GM12878 (cell line): Measurements from ENCODE around the gene PPP1R37. TPM values are rescaled to one million over a fixed set of nuclear protein-coding genes. Genes with fewer than 3 reads are reported as not detected.

ENCODE experiments used
- BHLHE40 ChIP-seq, 2 experiments: fragments of 450-650 bp in 1 of 2; IDR thresholded peaks; 2 replicates each; pipeline ENCODE4 v1.6.1; 2011 to 2017; ENCODE audit warnings: low read depth in 2 of 2, borderline replicate concordance in 1 of 2, improper control_type of control experiment in 1 of 2, low read length in 1 of 2, mild to moderate bottlenecking in 1 of 2
- BMI1 ChIP-seq: fragments of 450-650 bp; IDR thresholded peaks from 2 replicates; pipeline ENCODE4 v1.6.1; 2016; ENCODE audit warnings: mild to moderate bottlenecking, moderate library complexity, borderline replicate concordance
- CBFB ChIP-seq: IDR thresholded peaks from 2 replicates; pipeline ENCODE4 v1.6.1; 2016; ENCODE audit warnings: antibody characterized with exemption, low read depth
- CBX3 ChIP-seq: fragments of 200-600 bp; sonication (generic); IDR thresholded peaks from 2 replicates; pipeline ENCODE4 v1.6.1; 2016; ENCODE audit warnings: low read depth, borderline replicate concordance
- ETV6 ChIP-seq, 2 experiments: fragments of 450-650 bp in 1 of 2; IDR thresholded peaks in 1 of 2; conservative IDR thresholded peaks in 1 of 2; 2 replicates each; pipeline ENCODE4 v1.6.1; 2014; ENCODE audit warnings: antibody characterized with exemption in 1 of 2, borderline replicate concordance in 1 of 2, low read depth in 1 of 2, mild to moderate bottlenecking in 1 of 2, moderate library complexity in 1 of 2
- HCFC1 ChIP-seq: fragments of 150-350 bp; IDR thresholded peaks from 2 replicates; pipeline ENCODE4 v1.6.1; 2014; ENCODE audit warnings: low read length
- IKZF1 ChIP-seq: fragments of 450-650 bp; conservative IDR thresholded peaks from 2 replicates; pipeline ENCODE4 v1.6.1; 2017; ENCODE audit warnings: antibody characterized with exemption, mild to moderate bottlenecking
- MTA3 ChIP-seq: IDR thresholded peaks from 2 replicates; pipeline ENCODE4 v1.6.1; 2012; ENCODE audit warnings: low read length, inconsistent platforms, borderline replicate concordance
- NFXL1 ChIP-seq: fragments of 450-650 bp; IDR thresholded peaks from 2 replicates; pipeline ENCODE4 v1.6.1; 2017; ENCODE audit warnings: antibody characterized with exemption, mild to moderate bottlenecking, borderline replicate concordance
- NR2F1 ChIP-seq: fragments of 450-650 bp; conservative IDR thresholded peaks from 2 replicates; pipeline ENCODE4 v1.6.1; 2017; ENCODE audit warnings: mild to moderate bottlenecking
- PAX5 ChIP-seq: IDR thresholded peaks from 2 replicates; pipeline ENCODE4 v1.6.1; 2011; ENCODE audit warnings: low read depth, low read length, borderline replicate concordance
- PML ChIP-seq: IDR thresholded peaks from 2 replicates; pipeline ENCODE4 v1.6.1; 2012; ENCODE audit warnings: low read length, inconsistent platforms
- RFX5 ChIP-seq: IDR thresholded peaks from 2 replicates; pipeline ENCODE4 v1.6.1; 2011; ENCODE audit warnings: low read depth, low read length, improper control_type of control experiment
- SREBF2 ChIP-seq: IDR thresholded peaks from 2 replicates; pipeline ENCODE4 v1.6.1; 2012; ENCODE audit warnings: mild to moderate bottlenecking, low read length
- TCF12 ChIP-seq: IDR thresholded peaks from 2 replicates; pipeline ENCODE4 v1.6.1; 2011; ENCODE audit warnings: low read depth, mild to moderate bottlenecking, low read length
- ZNF24 ChIP-seq: fragments of 450-650 bp; IDR thresholded peaks from 2 replicates; pipeline ENCODE4 v1.6.1; 2017; ENCODE audit warnings: antibody characterized with exemption, mild to moderate bottlenecking
- polyA plus RNA-seq, 11 experiments: library from polyadenylated mRNA; depleted of rRNA in 4 of 11; unstranded in 6 of 11; stranded (reverse) in 5 of 11; fragments of >200 nt; fragmentation: Nextera tagmentation in 4 of 11; fragmentation: Illumina TruSeq in 1 of 11; extraction: Ambion mirVana in 4 of 11; extraction: Trizol in 1 of 11; gene quantifications; 1 replicate in 1 of 11; 2 replicates in 10 of 11; pipeline versions ENCODE4 v1.2.1 to v1.2.3, GENCODE V29; 2011 to 2016; ENCODE audit warnings: inconsistent platforms in 2 of 11, missing spikeins in 2 of 11, low read depth in 1 of 11
- total RNA-seq, 4 experiments: library from RNA; depleted of rRNA in 3 of 4; stranded (reverse); fragments of >200 nt in 3 of 4; fragmentation: Illumina TruSeq in 1 of 4; extraction: Trizol in 1 of 4; gene quantifications; 2 replicates each; pipeline versions ENCODE4 v1.2.1 to v1.2.3, GENCODE V29; 2013 to 2021
- TF ChIP-seq, protein P1 (sequence below): fragments of 450-650 bp; IDR thresholded peaks from 2 replicates; pipeline ENCODE4 v1.6.1; 2017; ENCODE audit warnings: antibody characterized with exemption, mild to moderate bottlenecking, moderate library complexity
- TF ChIP-seq, protein P2 (sequence below): IDR thresholded peaks from 2 replicates; pipeline ENCODE4 v1.6.1; 2011; ENCODE audit warnings: low read depth, mild to moderate bottlenecking, low read length, moderate library complexity, borderline replicate concordance; ENCODE audit errors: extremely low read depth
- TF ChIP-seq, protein P3 (sequence below): fragments of 450-650 bp; IDR thresholded peaks from 2 replicates; pipeline ENCODE4 v1.6.1; 2017; ENCODE audit warnings: low read depth, mild to moderate bottlenecking, moderate library complexity
- TF ChIP-seq, protein P4 (sequence below): fragments of 450-650 bp; IDR thresholded peaks from 2 replicates; pipeline ENCODE4 v1.6.1; 2016; ENCODE audit warnings: mild to moderate bottlenecking, moderate library complexity, borderline replicate concordance
- TF ChIP-seq, protein P5 (sequence below): IDR thresholded peaks from 2 replicates; pipeline ENCODE4 v1.6.1; 2012; ENCODE audit warnings: low read length, inconsistent platforms

PPP1R37 gene
- total and polyA plus RNA-seq, 10 of the 15 experiments (the other 5 are each of a cell fraction or from before 2014, with no cell fraction given) = 0.09 to 21.3 (median 5.1) TPM; not detected in 1

DNA sequence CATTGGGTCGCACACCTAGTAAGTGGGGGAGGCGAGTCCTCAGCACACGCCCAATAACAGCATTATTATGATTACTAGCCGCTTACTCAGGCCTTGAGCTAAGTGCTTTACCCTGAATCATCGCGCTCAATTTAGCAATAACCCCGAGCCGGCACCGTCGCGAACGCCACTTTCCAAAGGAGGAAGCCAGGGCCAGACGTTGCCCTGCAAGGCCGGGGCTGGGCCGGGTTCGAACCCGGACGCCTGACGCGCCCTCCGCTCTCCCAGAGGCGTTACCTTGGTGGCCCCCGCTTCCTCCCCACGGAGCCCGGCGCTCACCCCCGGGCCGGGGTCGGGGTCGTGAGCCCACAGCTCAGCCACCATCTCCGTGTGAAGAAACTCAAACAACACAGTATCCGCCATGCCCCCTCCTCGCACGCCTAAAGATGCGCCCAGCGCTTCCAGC lies 84.9 kb downstream of the PPP1R37 start, which contains the start of gene TRAPPC6A (continued):
- TF ChIP-seq, protein P1, sequence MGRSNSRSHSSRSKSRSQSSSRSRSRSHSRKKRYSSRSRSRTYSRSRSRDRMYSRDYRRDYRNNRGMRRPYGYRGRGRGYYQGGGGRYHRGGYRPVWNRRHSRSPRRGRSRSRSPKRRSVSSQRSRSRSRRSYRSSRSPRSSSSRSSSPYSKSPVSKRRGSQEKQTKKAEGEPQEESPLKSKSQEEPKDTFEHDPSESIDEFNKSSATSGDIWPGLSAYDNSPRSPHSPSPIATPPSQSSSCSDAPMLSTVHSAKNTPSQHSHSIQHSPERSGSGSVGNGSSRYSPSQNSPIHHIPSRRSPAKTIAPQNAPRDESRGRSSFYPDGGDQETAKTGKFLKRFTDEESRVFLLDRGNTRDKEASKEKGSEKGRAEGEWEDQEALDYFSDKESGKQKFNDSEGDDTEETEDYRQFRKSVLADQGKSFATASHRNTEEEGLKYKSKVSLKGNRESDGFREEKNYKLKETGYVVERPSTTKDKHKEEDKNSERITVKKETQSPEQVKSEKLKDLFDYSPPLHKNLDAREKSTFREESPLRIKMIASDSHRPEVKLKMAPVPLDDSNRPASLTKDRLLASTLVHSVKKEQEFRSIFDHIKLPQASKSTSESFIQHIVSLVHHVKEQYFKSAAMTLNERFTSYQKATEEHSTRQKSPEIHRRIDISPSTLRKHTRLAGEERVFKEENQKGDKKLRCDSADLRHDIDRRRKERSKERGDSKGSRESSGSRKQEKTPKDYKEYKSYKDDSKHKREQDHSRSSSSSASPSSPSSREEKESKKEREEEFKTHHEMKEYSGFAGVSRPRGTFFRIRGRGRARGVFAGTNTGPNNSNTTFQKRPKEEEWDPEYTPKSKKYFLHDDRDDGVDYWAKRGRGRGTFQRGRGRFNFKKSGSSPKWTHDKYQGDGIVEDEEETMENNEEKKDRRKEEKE = no peak
- TF ChIP-seq, protein P2, sequence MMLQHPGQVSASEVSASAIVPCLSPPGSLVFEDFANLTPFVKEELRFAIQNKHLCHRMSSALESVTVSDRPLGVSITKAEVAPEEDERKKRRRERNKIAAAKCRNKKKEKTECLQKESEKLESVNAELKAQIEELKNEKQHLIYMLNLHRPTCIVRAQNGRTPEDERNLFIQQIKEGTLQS = no peak
- TF ChIP-seq ETV6 (conservative IDR thresholded peaks at IDR 0.05 in 1 of 2, IDR thresholded peaks at IDR 0.05 in 1 of 2; ENCODE audit: borderline replicate concordance in 1 of 2, low read depth in 1 of 2) (no peak), IKZF1 (no peak; the same call in 1 of the 2 replicates), RFX5 (no peak), BMI1 (no peak), BHLHE40 (IDR thresholded peaks at IDR 0.05; ENCODE audit: borderline replicate concordance in 1 of 2, low read depth in 2 of 2, low read length in 1 of 2) (no peak), PML (no peak), TCF12 (no peak), HCFC1 (no peak), NR2F1 (0 out of 2 replicates have a peak, but pooled peaks have one; percentile 48), CBX3 (no peak), CBFB (no peak), PAX5 (no peak), ZNF24 (no peak), NFXL1 (no peak), MTA3 (no peak), SREBF2 (no peak)
- TF ChIP-seq, protein P3, sequence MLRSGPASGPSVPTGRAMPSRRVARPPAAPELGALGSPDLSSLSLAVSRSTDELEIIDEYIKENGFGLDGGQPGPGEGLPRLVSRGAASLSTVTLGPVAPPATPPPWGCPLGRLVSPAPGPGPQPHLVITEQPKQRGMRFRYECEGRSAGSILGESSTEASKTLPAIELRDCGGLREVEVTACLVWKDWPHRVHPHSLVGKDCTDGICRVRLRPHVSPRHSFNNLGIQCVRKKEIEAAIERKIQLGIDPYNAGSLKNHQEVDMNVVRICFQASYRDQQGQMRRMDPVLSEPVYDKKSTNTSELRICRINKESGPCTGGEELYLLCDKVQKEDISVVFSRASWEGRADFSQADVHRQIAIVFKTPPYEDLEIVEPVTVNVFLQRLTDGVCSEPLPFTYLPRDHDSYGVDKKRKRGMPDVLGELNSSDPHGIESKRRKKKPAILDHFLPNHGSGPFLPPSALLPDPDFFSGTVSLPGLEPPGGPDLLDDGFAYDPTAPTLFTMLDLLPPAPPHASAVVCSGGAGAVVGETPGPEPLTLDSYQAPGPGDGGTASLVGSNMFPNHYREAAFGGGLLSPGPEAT = peak; percentile 22; the same call in 1 of the 2 replicates
- TF ChIP-seq, protein P4, sequence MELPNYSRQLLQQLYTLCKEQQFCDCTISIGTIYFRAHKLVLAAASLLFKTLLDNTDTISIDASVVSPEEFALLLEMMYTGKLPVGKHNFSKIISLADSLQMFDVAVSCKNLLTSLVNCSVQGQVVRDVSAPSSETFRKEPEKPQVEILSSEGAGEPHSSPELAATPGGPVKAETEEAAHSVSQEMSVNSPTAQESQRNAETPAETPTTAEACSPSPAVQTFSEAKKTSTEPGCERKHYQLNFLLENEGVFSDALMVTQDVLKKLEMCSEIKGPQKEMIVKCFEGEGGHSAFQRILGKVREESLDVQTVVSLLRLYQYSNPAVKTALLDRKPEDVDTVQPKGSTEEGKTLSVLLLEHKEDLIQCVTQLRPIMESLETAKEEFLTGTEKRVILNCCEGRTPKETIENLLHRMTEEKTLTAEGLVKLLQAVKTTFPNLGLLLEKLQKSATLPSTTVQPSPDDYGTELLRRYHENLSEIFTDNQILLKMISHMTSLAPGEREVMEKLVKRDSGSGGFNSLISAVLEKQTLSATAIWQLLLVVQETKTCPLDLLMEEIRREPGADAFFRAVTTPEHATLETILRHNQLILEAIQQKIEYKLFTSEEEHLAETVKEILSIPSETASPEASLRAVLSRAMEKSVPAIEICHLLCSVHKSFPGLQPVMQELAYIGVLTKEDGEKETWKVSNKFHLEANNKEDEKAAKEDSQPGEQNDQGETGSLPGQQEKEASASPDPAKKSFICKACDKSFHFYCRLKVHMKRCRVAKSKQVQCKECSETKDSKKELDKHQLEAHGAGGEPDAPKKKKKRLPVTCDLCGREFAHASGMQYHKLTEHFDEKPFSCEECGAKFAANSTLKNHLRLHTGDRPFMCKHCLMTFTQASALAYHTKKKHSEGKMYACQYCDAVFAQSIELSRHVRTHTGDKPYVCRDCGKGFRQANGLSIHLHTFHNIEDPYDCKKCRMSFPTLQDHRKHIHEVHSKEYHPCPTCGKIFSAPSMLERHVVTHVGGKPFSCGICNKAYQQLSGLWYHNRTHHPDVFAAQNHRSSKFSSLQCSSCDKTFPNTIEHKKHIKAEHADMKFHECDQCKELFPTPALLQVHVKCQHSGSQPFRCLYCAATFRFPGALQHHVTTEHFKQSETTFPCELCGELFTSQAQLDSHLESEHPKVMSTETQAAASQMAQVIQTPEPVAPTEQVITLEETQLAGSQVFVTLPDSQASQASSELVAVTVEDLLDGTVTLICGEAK = no peak
- TF ChIP-seq, protein P5, sequence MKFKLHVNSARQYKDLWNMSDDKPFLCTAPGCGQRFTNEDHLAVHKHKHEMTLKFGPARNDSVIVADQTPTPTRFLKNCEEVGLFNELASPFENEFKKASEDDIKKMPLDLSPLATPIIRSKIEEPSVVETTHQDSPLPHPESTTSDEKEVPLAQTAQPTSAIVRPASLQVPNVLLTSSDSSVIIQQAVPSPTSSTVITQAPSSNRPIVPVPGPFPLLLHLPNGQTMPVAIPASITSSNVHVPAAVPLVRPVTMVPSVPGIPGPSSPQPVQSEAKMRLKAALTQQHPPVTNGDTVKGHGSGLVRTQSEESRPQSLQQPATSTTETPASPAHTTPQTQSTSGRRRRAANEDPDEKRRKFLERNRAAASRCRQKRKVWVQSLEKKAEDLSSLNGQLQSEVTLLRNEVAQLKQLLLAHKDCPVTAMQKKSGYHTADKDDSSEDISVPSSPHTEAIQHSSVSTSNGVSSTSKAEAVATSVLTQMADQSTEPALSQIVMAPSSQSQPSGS = no peak
